HFF-Myc (cell line): ENCODE data around the gene ARSI.

Experiments used
- DNase-seq: peaks from one replicate; pipeline ENCODE4 v3.0.0-alpha.2; 2011; ENCODE audit warnings: low read depth; ENCODE audit errors: extremely low read depth
- H3K4me3 ChIP-seq: replicated peaks from 2 replicates; pipeline ENCODE4 v1.5.1; 2011; ENCODE audit warnings: low read depth, mild to moderate bottlenecking, control low read depth, low read length
- CTCF ChIP-seq: IDR thresholded peaks from 2 replicates; pipeline ENCODE4 v1.5.1; 2012; ENCODE audit warnings: mild to moderate bottlenecking, low read depth, low read length, control low read depth; ENCODE audit errors: missing control alignments

ARSI gene

DNA sequence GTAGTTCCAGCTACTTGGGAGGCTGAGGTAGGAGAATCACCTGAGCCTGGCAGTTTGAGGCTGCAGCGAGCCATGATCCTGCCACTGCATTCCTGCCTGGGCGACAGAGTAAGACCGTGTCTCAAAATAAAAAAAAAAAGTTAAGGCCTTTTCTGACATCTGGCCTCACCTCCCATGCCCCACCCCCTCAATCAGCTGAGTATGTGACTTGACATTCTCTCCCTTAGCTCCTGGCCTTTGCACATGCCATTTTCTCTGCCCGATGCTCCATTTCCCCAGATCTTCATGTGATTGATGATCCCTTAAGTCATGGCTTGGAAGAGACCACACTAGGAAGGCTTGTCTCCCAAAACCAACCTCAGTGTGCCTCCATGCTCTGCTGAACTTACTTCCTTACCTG lies 37.1 kb upstream of the ARSI start:
- DNase-seq = no peak
- H3K4me3 ChIP-seq = no peak overlapping the region
- TF ChIP-seq CTCF = no peak

GRCh38 chr5:150339165-150339564 lies 36.5 kb upstream of the ARSI start:
- DNase-seq = no peak
- H3K4me3 ChIP-seq = no peak overlapping the region
- TF ChIP-seq CTCF = no peak

DNA sequence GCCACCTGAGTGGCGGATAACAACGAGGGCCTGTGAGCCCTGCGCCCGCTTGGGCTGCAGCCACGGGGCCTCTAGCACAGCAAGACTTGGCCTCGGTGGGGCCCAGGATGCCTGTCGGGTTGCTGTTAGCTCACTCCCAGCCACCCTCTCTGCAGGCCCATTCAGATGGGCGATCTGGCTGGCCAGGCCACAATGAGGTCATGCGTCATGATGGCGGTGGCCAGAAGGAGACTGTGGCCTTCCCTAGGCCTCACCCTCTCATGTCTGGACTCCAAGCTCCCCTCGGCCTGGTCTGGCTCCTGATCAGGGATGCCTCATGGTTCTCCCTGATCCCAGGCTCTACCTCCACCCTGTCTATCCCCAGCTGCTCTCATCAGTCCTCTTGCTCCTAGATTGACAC lies 35.8 kb upstream of the ARSI start:
- no peak overlapping the region for H3K4me3 ChIP-seq
- no peak for DNase-seq
- TF ChIP-seq CTCF = no peak

- H3K4me3 ChIP-seq = no peak overlapping the region
- TF ChIP-seq CTCF = no peak
- no peak for DNase-seq
Measured at GRCh38 chr5:150335778-150336177, 33.1 kb upstream of the ARSI start.

DNA sequence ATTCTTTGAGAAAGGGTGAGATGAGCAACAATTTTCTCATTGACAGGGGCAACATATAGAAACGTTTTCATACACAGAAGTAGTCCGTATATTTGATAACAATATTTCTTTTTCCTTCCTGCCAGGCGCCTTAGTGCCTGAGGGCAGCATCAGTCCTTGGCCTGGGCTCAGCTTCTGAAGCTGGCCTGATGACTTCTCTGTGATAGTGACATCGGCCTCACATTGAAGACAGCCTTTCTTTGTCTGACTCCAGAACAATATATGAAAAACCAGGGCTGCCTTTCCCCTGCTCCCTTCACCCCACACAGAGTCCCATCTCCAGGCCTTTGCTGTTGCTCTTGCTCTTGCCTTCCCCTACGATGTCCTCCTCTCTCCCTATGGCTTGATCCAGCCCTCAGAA lies 30.7 kb upstream of the ARSI start:
- no peak overlapping the region for H3K4me3 ChIP-seq
- DNase-seq = no peak
- no peak for TF ChIP-seq CTCF

GRCh38 chr5:150329881-150330876 lies 27.5 kb upstream of the ARSI start:
- DNase-seq = no peak
- no peak for TF ChIP-seq CTCF
- no peak overlapping the region for H3K4me3 ChIP-seq
